H1 (cell line): ENCODE results near the gene SLC25A53. TPM values are rescaled to one million over a fixed set of nuclear protein-coding genes. Genes with fewer than 3 reads are reported as not detected.

Experiments used
- CTCF ChIA-PET: fragments of 300-600 bp; sonication (Branson Sonifier 250); formaldehyde crosslinking; loops from one replicate; lab custom pipeline; 2021; ENCODE audit not compliant: partially characterized antibody; lab: Charles Lee
- POLR2A ChIA-PET: fragments of 300-600 bp; sonication (Branson Sonifier 250); formaldehyde crosslinking; loops from one replicate; lab custom pipeline; 2021; ENCODE audit warnings: inconsistent platforms; ENCODE audit not compliant: partially characterized antibody; lab: Charles Lee
- DNase-seq, 2 experiments: peaks; one replicate each; pipeline versions ENCODE4 v3.0.0 to v3.0.0-alpha.2; 2010 to 2022; ENCODE audit warnings: low spot score in 2 of 2, low read depth in 1 of 2, mixed read lengths in 1 of 2
- FAIRE-seq: peaks from 2 replicates; lab custom pipeline; 2011; peaks lifted over from hg19 to GRCh38; lab: Jason Lieb, UNC
- H2AFZ ChIP-seq: 2 replicates; pipeline ENCODE4 v1.8.1; 2012; ENCODE audit warnings: low read length, inconsistent platforms
- H2AK5ac ChIP-seq: 2 replicates; pipeline ENCODE4 v1.6.1; 2013; ENCODE audit warnings: low read depth, low read length
- H2BK120ac ChIP-seq: replicated peaks from 2 replicates; pipeline ENCODE3; 2013; ENCODE audit warnings: low read depth, low read length, inconsistent platforms
- H2BK12ac ChIP-seq: 2 replicates; pipeline ENCODE4 v1.6.1; 2013; ENCODE audit warnings: low read depth, low read length
- H2BK15ac ChIP-seq: 2 replicates; pipeline ENCODE4 v1.6.1; 2013; ENCODE audit warnings: low read length
- H2BK20ac ChIP-seq: 2 replicates; pipeline ENCODE4 v1.6.1; 2013; ENCODE audit warnings: low read length
- H2BK5ac ChIP-seq: 2 replicates; pipeline ENCODE4 v1.6.1; 2013; ENCODE audit warnings: low read depth, low read length
- H3K14ac ChIP-seq: 2 replicates; pipeline ENCODE4 v1.6.1; 2013; ENCODE audit warnings: inconsistent platforms; ENCODE audit not compliant: insufficient read length
- H3K18ac ChIP-seq: 2 replicates; pipeline ENCODE4 v1.6.1; 2013; ENCODE audit warnings: low read length; ENCODE audit errors: extremely low read depth
- H3K23ac ChIP-seq: 2 replicates; pipeline ENCODE4 v1.6.1; 2013; ENCODE audit warnings: inconsistent platforms; ENCODE audit not compliant: insufficient read length
- H3K23me2 ChIP-seq: 2 replicates; pipeline ENCODE4 v1.6.1; 2013; ENCODE audit warnings: low read depth, low read length
- H3K27ac ChIP-seq: 2 replicates; pipeline ENCODE4 v1.6.1; 2011; ENCODE audit warnings: low read depth, low read length, inconsistent platforms
- H3K27me3 ChIP-seq, 4 experiments: replicated peaks in 1 of 4; 1 replicate in 1 of 4; 2 replicates in 3 of 4; pipeline versions ENCODE4 v1.6.1 to v1.8.1; 2011 to 2013; ENCODE audit warnings: low read length in 3 of 4, mild to moderate bottlenecking in 3 of 4, inconsistent platforms in 2 of 4, mixed read lengths in 2 of 4, moderate library complexity in 1 of 4; ENCODE audit not compliant: control insufficient read depth in 3 of 4, insufficient read depth in 3 of 4; ENCODE audit errors: extremely low read depth in 1 of 4
- H3K36me3 ChIP-seq, 4 experiments: 2 replicates each; pipeline versions ENCODE4 v1.6.1 to v1.8.1; 2011 to 2013; ENCODE audit warnings: mild to moderate bottlenecking in 4 of 4, low read length in 3 of 4, moderate library complexity in 2 of 4, control low read depth in 1 of 4, inconsistent platforms in 1 of 4; ENCODE audit not compliant: insufficient read depth in 4 of 4, control insufficient read depth in 2 of 4
- H3K4ac ChIP-seq: replicated peaks from 2 replicates; pipeline ENCODE3; 2013; ENCODE audit warnings: low read length, low read depth, mixed read lengths, inconsistent platforms; ENCODE audit not compliant: insufficient read length
- H3K4me1 ChIP-seq, 4 experiments: replicated peaks in 1 of 4; 1 replicate in 1 of 4; 2 replicates in 3 of 4; pipeline versions ENCODE4 v1.6.1 to v1.8.1; 2011 to 2013; ENCODE audit warnings: low read length in 3 of 4, inconsistent platforms in 2 of 4, mixed read lengths in 1 of 4; ENCODE audit not compliant: insufficient read depth in 4 of 4, control insufficient read depth in 3 of 4
- H3K4me2 ChIP-seq, 2 experiments: 2 replicates each; pipeline versions ENCODE4 v1.6.1 to v1.8.1; 2011 to 2013; ENCODE audit warnings: low read depth in 2 of 2, low read length in 2 of 2, control low read depth in 1 of 2, inconsistent platforms in 1 of 2, mild to moderate bottlenecking in 1 of 2; ENCODE audit not compliant: insufficient read depth in 1 of 2
- H3K4me3 ChIP-seq, 4 experiments: fragments of 200-600, 300-600 bp in 1 of 4; sonication (generic), shearing (Covaris generic), sonication (Bioruptor Twin) in 1 of 4; 2 replicates each; pipeline versions ENCODE4 v1.5.1 to v1.8.1; 2011 to 2016; ENCODE audit warnings: low read length in 4 of 4, low read depth in 3 of 4, control low read depth in 2 of 4, inconsistent platforms in 2 of 4, mild to moderate bottlenecking in 2 of 4, mixed read lengths in 1 of 4, moderate library complexity in 1 of 4; ENCODE audit not compliant: insufficient read depth in 2 of 4; ENCODE audit errors: extremely low read depth in 1 of 4
- H3K56ac ChIP-seq: replicated peaks from 2 replicates; pipeline ENCODE3; 2013; ENCODE audit warnings: low read depth, mild to moderate bottlenecking, mixed read lengths, low read length, inconsistent platforms; ENCODE audit not compliant: insufficient read length
- H3K79me1 ChIP-seq: 2 replicates; pipeline ENCODE4 v1.6.1; 2013; ENCODE audit warnings: low read depth, low read length, control low read depth
- H3K79me2 ChIP-seq, 2 experiments: 2 replicates each; pipeline versions ENCODE4 v1.6.1 to v1.8.1; 2012 to 2013; ENCODE audit warnings: low read length in 2 of 2, mild to moderate bottlenecking in 2 of 2, inconsistent platforms in 1 of 2; ENCODE audit not compliant: insufficient read depth in 2 of 2, control insufficient read depth in 1 of 2
- H3K9ac ChIP-seq, 4 experiments: replicated peaks in 1 of 4; 1 replicate in 1 of 4; 2 replicates in 3 of 4; pipeline versions ENCODE4 v1.6.1 to v1.8.1; 2011 to 2013; ENCODE audit warnings: low read depth in 3 of 4, low read length in 3 of 4, control low read depth in 2 of 4, mild to moderate bottlenecking in 2 of 4, moderate library complexity in 2 of 4, inconsistent platforms in 1 of 4; ENCODE audit errors: extremely low read depth in 1 of 4
- H3K9me3 ChIP-seq, 2 experiments: 2 replicates each; pipeline versions ENCODE4 v1.6.1 to v1.8.1; 2012 to 2013; ENCODE audit warnings: mild to moderate bottlenecking in 2 of 2, moderate library complexity in 2 of 2, control low read depth in 1 of 2, inconsistent platforms in 1 of 2, low read depth in 1 of 2, low read length in 1 of 2, mixed read lengths in 1 of 2; ENCODE audit not compliant: insufficient read depth in 2 of 2
- H4K20me1 ChIP-seq, 2 experiments: replicated peaks in 1 of 2; 2 replicates each; pipeline versions ENCODE3 to v1.8.1; 2011 to 2013; ENCODE audit warnings: inconsistent platforms in 2 of 2, low read length in 2 of 2, mild to moderate bottlenecking in 1 of 2; ENCODE audit not compliant: insufficient read depth in 2 of 2, control insufficient read depth in 1 of 2
- H4K5ac ChIP-seq: 2 replicates; pipeline ENCODE4 v1.6.1; 2013; ENCODE audit warnings: low read length, low read depth, mixed read lengths, inconsistent platforms; ENCODE audit not compliant: insufficient read length
- H4K8ac ChIP-seq: 2 replicates; pipeline ENCODE4 v1.8.0; 2013; ENCODE audit warnings: mild to moderate bottlenecking, moderate library complexity, low read length, inconsistent platforms; ENCODE audit not compliant: insufficient read depth; ENCODE audit errors: extremely low read depth
- H4K91ac ChIP-seq: replicated peaks from 2 replicates; pipeline ENCODE3; 2013; ENCODE audit warnings: low read length, mixed read lengths, inconsistent platforms; ENCODE audit not compliant: insufficient read length
- RAD21 ChIP-seq, 2 experiments: IDR thresholded peaks in 1 of 2; conservative IDR thresholded peaks in 1 of 2; 2 replicates each; pipeline ENCODE4 v1.6.1; 2011; ENCODE audit warnings: low read depth in 2 of 2, low read length in 2 of 2, improper control_type of control experiment in 1 of 2, inconsistent platforms in 1 of 2, mild to moderate bottlenecking in 1 of 2, moderate library complexity in 1 of 2
- SP1 ChIP-seq: IDR thresholded peaks from 2 replicates; pipeline ENCODE4 v1.6.1; 2011; ENCODE audit warnings: low read depth, low read length
- WGBS, 2 experiments: shearing (Covaris generic) in 1 of 2; methylation state at CpG; one replicate each; pipeline versions ENCODE4 v1.1.6 to v1.1.7; 2013 to 2015; ENCODE audit warnings: low lambda C conversion rate in 2 of 2, mixed read lengths in 2 of 2, inconsistent platforms in 1 of 2, low coverage in 1 of 2, missing lambda C conversion rate in 1 of 2; ENCODE audit not compliant: insufficient replicate concordance in 2 of 2, insufficient coverage in 1 of 2, insufficient read length in 1 of 2; ENCODE audit errors: extremely low coverage in 1 of 2, missing lambda C conversion rate in 1 of 2; 5-methylcytosine and 5-hydroxymethylcytosine counted together
- polyA plus RNA-seq, 7 experiments: library from polyadenylated mRNA; depleted of rRNA in 3 of 7; stranded (reverse) in 5 of 7; unstranded in 2 of 7; fragments of >200 nt in 5 of 7; fragments of 200-250 nt in 2 of 7; gene quantifications; 1 replicate in 5 of 7; 2 replicates in 1 of 7; 4 replicates in 1 of 7; pipeline versions ENCODE4 v1.2.1 to v1.2.3, GENCODE V29; 2011 to 2013; ENCODE audit warnings: missing spikeins in 2 of 7, mixed read lengths in 2 of 7
- total RNA-seq: library from RNA; stranded (reverse); fragmentation: NEBNext Ultra II Directional; extraction: Animal tissue kit (Norgen Biotek cat#: 25700); gene quantifications from 2 replicates; pipeline ENCODE4 v1.2.1, GENCODE V29; 2021
- TF ChIP-seq, protein P1 (sequence below), 3 experiments: IDR thresholded peaks; 1 replicate in 2 of 3; 2 replicates in 1 of 3; pipeline versions ENCODE4 v1.5.1 to v1.6.1; 2011; ENCODE audit warnings: low read length in 3 of 3, mild to moderate bottlenecking in 3 of 3, inconsistent platforms in 2 of 3, low read depth in 1 of 3, moderate library complexity in 1 of 3; ENCODE audit not compliant: insufficient read depth in 1 of 3; ENCODE audit errors: control extremely low read depth in 1 of 3

The SLC25A53 gene
- total and polyA plus RNA-seq, 2 of the 8 experiments (the other 6 are each of a cell fraction or from before 2014, with no cell fraction given), result 2.4 to 4.2 TPM

DNA sequence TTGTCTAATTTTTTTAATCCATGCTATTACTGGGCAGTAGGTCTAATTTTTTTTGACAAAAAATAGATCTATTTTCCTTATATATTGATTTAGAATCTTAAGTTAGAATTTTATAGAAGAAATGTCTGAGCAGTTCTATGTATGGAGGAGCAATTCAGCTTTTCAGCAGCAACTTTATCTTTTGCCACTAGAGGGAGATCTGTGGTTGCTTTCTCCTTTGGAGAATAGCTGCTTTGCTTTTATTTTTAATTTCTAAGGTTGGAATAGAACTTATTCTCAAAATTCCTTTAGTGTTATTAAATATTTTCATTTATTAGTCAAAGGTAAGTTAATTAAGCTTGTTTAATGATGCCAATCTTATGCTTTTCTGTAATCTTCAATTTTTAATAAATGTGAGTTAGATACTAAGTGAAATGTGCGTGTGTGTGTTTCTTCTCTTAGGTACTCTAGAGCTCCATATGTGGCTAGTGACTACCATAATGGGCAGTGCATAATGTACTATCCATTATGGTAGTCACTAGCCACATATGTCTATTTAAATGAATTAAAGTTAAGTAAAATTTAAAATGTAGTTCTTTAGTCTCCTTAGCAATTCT, 38.8 kb upstream of the SLC25A53 start:
- no peaks in the 10 kb centered on the region for H3K4me1 ChIP-seq
- H4K8ac ChIP-seq, result no peak overlapping the region
- H3K4me2 ChIP-seq, result no peak overlapping the region
- TF ChIP-seq RAD21 (IDR thresholded peaks at IDR 0.05 in 1 of 2, conservative IDR thresholded peaks at IDR 0.05 in 1 of 2; ENCODE audit: low read depth in 2 of 2, low read length in 2 of 2), result peak; percentile 50 to 56
- TF ChIP-seq, protein P1, sequence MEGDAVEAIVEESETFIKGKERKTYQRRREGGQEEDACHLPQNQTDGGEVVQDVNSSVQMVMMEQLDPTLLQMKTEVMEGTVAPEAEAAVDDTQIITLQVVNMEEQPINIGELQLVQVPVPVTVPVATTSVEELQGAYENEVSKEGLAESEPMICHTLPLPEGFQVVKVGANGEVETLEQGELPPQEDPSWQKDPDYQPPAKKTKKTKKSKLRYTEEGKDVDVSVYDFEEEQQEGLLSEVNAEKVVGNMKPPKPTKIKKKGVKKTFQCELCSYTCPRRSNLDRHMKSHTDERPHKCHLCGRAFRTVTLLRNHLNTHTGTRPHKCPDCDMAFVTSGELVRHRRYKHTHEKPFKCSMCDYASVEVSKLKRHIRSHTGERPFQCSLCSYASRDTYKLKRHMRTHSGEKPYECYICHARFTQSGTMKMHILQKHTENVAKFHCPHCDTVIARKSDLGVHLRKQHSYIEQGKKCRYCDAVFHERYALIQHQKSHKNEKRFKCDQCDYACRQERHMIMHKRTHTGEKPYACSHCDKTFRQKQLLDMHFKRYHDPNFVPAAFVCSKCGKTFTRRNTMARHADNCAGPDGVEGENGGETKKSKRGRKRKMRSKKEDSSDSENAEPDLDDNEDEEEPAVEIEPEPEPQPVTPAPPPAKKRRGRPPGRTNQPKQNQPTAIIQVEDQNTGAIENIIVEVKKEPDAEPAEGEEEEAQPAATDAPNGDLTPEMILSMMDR (IDR thresholded peaks at IDR 0.05; ENCODE audit: control extremely low read depth in 1 of 3, insufficient read depth in 1 of 3, low read depth in 1 of 3, low read length in 3 of 3), result peak in 2 of 3 experiments; percentile 34 to 37; a peak in 2 of 4 replicates
- TF ChIP-seq SP1, result no peak
- no peak overlapping the region for H2BK5ac ChIP-seq
- H3K36me3 ChIP-seq, result peaks cover 0 to 3% (median 0%) of the 10 kb centered on the region in 4 experiments; a peak in 2 of 8 replicates
- H2BK12ac ChIP-seq, result no peak overlapping the region
- H3K79me1 ChIP-seq, result no peaks in the 10 kb centered on the region
- H3K27ac ChIP-seq, result no peak overlapping the region
- no peaks in the 10 kb centered on the region for H3K9me3 ChIP-seq
- no peak overlapping the region for H2AK5ac ChIP-seq
- H2BK20ac ChIP-seq, result no peak overlapping the region
- CTCF ChIA-PET, result interaction anchor here (0.7 to 3.6 kb wide), 21 partner anchors 9 to 763 kb away, joined by 3 to 42 read pairs (median 3); no protein-coding TSS in a partner anchor
- H4K20me1 ChIP-seq, result no peaks in the 10 kb centered on the region
- 100% methylated on average over 1 of the region's 1 CpG; no CpG with 5 or more reads in 1 of the 2 experiments for WGBS, 2 experiments
- POLR2A ChIA-PET, result interaction anchor here (1.3 kb wide), 1 partner anchor 75 kb away, joined by 3 read pairs; no protein-coding TSS in a partner anchor
- no peak overlapping the region for H2BK120ac ChIP-seq
- H3K9ac ChIP-seq, result no peak overlapping the region
- no peak overlapping the region for H3K18ac ChIP-seq
- H3K79me2 ChIP-seq, result no peaks in the 10 kb centered on the region
- H3K14ac ChIP-seq, result no peak overlapping the region
- H2AFZ ChIP-seq, result no peak overlapping the region
- no peak overlapping the region for H4K91ac ChIP-seq
- H3K27me3 ChIP-seq, result no peaks in the 10 kb centered on the region
- FAIRE-seq (no peak), DNase-seq (no peak)
- H3K23me2 ChIP-seq, result no peaks in the 10 kb centered on the region
- no peak overlapping the region for H3K56ac ChIP-seq
- no peak overlapping the region for H3K23ac ChIP-seq
- no peak overlapping the region for H2BK15ac ChIP-seq
- H3K4ac ChIP-seq, result no peak overlapping the region
- H4K5ac ChIP-seq, result no peak overlapping the region
- H3K4me3 ChIP-seq, result no peak overlapping the region
